Glomerular visceral epithelial cell (primary cell): Measurements from ENCODE around the gene KIAA0408.
A peak's percentile ranks its signal among the peaks of the same experiment; 100 is the strongest.

Source experiments
- DNase-seq: peaks from one replicate; pipeline ENCODE4 v3.0.0-alpha.2; 2016; ENCODE audit errors: extremely low spot score

KIAA0408 gene

GRCh38 chr6:127459231-127459641 is at the start of gene KIAA0408:
Gene KIAA0408, minus strand, starts transcription at chr6:127459389. Its CDS starts 5,408 bp downstream, at chr6:127453981.
- no peak for DNase-seq

GRCh38 chr6:127506894-127507293 is 47.7 kb upstream of the KIAA0408 start:
- no peak for DNase-seq

GRCh38 chr6:127503022-127503421 is 43.8 kb upstream of the KIAA0408 start:
- DNase-seq, result no peak

DNA sequence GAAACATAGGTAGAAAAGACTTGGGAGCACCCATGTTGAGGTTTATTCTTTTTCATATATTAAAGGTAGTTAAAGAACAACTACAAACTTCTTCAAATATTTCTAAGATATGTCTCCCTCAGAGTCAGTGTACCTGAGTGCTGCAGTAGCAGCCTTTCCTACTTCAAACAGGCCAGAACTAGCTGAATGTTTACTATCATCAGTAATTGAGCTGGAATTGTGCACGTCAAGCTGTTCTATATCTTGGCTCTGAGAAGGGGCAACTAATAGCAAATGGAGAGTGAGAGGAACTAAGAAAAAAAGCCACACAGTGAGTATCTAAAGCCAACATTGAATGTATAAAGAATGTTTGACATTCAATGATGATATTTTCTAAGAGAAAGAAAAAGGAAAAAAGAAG is 38.2 kb upstream of the KIAA0408 start:
- DNase-seq, result no peak

GRCh38 chr6:127496471-127496870 is 37.3 kb upstream of the KIAA0408 start:
- no peak for DNase-seq

- no peak for DNase-seq
Measured at GRCh38 chr6:127494240-127494767, 35.1 kb upstream of the KIAA0408 start.

- DNase-seq, result no peak
Measured at GRCh38 chr6:127489248-127489647, 30.1 kb upstream of the KIAA0408 start.

GRCh38 chr6:127486934-127487333 is 27.7 kb upstream of the KIAA0408 start:
- no peak for DNase-seq

DNA sequence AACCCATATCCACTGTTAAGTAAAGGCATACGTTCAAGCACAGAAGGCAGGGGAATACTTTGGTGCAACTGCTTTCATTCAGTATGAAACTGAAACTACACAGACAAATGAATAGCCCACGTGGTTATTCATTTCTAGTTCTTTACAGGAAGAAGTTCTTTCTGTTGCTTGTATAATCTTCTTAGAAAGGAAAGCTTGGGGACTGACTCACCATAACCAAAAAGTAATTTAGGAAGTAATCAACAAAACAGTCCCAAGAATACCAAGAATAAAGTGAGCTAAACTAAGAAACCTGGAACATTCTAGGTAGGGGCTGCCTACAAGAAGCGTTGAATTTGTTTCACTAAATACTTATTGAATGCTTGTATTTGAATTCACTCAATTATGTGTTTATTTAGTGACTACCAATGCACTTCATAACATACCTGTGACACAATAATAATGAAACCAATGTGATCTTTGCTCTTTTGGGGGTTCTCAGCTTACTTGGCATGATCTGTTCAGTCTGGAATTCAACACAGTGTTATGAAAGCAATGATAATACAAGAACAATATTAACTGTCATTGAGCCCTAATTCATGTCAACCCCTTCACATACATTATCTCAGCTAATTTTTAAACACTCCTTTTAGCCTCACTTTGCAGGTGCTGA is 25.1 kb upstream of the KIAA0408 start:
- peak; percentile 53 for DNase-seq

DNA sequence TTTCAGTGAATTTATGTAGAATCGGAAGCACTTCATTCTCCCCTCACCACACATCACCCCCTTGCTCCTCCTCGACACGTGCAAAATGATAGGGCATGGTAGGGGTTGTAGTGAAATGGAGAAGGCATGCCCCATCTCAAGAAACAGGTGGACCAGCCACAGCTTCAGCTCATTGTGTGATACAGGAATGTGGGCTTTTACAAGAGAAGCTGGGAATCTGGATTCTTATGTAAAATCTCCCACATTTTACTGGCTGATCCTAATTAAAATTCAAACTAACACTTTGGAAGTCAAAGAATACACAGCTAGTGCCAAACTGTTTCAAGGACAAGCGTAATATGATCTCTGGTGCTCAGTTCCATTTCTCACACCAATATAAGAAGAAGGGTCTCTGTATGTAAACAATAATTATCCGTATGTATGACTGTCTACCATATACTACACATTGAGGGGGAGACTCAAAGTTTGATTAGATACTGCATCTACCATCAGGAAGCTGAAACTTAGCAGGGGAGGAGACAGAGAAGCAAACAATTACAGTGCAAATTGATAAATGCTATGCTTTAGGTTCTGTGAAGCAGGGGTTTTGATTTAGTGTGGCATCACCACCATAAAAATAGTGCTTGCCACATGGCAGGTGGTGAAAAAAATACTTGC is 24.3 kb upstream of the KIAA0408 start:
- no peak for DNase-seq

GRCh38 chr6:127482325-127482724 is 23.1 kb upstream of the KIAA0408 start:
- no peak for DNase-seq

DNA sequence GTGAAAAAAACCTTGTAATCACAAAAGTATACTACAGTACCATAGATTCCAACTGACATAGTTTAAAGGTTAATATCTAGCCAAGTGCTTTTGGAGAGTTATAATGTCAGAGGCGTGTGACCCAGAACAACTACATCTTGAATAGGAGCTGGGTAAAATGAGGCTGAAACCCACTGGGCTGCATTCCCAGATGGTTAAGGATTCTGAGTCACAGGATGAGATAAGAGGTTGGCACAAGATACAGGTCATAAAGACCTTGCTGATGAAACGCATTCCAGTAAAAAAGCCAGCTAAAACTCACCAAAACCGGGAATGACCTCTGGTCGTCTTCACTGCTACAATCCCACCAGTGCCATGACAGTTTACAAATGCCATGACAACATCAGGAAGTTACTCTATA is 22.4 kb upstream of the KIAA0408 start:
- peak; percentile 87 for DNase-seq

- DNase-seq, result no peak
Measured at GRCh38 chr6:127481111-127481510, 21.9 kb upstream of the KIAA0408 start.

DNA sequence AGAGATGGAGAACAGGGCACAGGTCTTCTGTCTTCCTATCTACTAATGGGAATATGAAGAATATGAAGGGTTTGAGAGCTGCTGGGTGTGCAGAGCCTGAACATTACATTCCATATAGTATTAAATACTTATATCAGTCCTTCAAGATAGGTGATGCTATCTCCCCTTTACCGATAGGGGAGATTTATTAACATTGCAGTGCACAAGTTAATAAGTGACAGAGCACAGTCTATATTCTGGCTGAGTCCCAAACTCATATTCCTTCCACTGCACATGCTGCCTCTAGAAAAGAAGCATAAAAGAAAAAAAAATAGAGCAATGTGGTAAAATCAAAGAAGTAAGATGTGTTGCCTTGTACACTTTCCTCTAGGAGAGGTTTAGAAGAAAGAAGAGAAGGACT is 18.5 kb upstream of the KIAA0408 start:
- peak; percentile 41 for DNase-seq

DNA sequence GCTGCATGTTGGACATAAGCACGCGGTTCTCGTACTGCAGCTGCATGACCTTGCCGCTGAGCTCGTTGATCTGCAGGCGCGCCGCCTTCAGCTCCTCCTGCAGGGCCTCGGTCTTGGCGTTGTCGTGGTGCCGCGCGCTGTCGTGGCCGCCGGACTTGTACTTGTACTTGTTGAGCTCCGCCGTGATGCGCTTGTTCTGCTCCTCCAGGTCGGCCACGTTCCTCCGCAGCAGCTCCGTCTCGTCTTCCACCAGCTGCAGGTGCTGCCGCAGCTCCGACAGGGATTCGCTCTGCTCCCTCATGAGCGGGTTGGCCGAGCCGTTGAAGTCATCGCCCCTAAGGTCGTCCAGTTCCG is 16.6 kb upstream of the KIAA0408 start:
- no peak for DNase-seq

DNA sequence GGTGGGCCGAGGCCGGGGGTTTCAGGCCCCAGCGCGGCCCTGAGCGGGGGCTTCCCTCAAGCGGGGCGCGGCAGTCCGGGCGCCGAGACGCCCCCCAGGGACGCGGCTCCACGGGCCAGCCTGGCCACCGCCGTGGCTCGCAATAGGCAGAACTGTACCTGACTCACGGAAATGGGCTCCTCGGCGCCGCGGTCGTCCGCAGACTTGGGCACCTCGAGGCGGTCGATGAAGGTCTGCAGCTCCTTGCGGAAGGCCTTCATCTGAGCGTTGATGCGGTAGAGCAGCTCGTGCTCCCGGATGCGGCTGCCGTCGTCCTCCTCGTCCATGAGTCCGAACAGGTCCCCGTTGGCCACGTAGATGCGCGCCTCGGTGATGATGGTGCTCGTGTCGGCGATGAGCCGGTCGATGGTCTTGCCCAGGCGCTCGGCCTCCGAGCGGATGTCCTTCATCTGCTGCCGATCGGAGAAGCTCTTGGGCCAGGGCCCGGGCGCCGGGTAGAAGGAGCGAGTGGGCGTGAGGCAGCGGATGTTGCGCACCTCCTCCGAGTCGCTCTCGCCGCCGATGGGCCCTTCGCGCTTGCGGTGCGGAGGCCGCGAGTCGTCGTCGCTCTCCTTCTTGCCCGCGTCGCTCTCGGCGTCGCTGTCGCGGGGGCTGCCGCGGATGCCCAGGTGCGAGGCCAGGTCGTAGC is 16.1 kb upstream of the KIAA0408 start:
- no peak for DNase-seq

GRCh38 chr6:127471379-127472255 is 12.4 kb upstream of the KIAA0408 start:
- DNase-seq, result no peak

DNA sequence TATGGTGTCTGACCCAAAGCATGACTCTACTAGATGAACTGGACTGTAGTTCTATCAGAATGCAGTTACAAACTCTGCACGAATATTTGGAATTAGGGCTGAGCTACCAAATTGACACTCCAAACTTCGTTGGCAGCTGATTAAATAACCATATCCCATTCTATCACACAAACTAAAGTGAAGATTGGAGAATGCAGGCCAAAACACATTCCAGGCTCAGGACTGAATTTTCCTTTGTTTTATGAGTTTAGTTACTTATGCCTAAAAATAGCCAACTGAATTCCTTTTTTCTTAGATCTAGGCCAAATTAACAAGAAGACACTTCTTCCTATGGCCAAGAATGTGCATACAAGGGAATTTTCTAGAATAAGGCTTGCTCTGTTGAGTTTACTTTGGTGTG is 9.7 kb upstream of the KIAA0408 start:
- DNase-seq, result no peak

DNA sequence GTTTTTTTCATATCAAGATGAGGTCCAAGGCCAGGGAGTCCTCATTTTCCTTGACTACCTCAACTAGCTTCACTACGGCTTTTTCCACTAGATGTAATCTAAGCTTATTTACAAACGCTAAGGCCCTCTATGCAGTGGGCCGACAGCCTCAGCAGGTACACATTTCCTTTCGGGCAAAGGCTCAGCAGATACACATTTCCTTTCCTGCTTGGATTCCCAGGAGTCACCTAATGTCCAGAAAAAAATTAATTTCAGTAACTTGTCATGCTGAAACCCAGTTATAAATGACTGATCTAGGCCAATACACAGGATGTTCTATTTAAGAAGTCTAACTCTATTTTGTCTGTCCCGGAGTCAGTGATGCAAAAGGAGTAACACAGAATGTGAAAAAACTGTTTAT is 7.2 kb upstream of the KIAA0408 start:
- no peak for DNase-seq

- DNase-seq, result peak; percentile 72
Measured at GRCh38 chr6:127464881-127465459, 5.8 kb upstream of the KIAA0408 start.

DNA sequence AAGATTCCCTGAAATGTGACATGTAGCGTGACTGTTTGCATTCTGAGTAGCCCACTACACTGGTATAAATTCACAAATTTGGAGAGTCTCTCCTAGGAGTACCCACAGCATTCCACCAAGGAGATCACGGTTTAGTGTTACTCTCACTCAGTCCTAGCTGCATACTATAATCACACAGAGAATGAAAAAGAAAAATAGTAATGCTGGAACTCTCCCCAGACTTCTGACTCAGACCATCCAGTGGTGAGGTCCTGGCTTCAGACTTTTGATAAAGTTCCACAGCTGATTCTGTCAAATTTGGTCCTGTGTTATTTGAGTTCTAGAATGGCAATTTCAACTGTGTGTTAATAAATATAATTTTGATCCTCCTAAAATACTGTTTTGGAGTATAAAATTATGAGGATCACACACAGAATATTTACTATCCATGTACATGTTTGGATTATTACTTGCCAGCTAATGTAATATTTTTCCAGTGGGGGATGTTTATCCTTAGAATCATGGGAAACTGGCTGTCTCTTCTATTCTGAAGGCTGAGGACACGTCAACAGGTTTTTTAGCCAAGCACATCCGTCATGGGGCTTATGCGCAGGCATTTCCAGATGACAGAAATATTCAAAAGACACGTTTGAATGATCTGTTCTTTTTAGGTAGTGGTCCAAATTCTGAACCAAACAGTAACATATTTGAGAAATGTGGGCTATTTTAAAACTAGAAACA is 5.1 kb upstream of the KIAA0408 start:
- no peak for DNase-seq
